ENCODE results near the gene STK32B. TPM values are rescaled to one million over a fixed set of nuclear protein-coding genes. Genes with fewer than 3 reads are reported as not detected.
"Not testable (repeated sequence)": the region's sequence is repeated elsewhere in the genome, so short reads cannot be mapped to it uniquely, and the experiment has no call there.

Gene STK32B
- total and polyA plus RNA-seq, 9 donors, result 3.8 to 12.5 (median 5.8) TPM

DNA sequence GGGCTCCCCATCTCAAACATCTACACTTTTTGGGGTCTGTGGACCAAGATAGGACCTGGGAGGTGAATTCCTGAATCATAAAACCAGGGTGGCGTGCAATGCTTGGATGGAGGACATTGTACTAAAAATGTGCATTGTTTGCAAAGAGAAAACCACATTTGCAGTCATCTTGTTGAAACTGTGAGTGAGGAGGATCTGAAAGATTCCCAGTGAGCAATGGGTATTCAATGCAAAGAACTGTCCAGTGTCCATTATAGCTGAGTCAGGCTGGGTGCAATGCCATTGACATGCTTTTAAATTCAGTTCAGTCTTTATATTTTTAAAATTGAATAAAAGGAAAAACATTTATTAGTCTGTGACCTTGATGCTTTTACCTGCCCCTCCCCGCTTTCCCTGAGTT is 215.7 kb downstream of the STK32B start:
- Histone ChIP-seq H3K4me1 (ENCODE audit: control insufficient read depth, insufficient read depth, low read length) (no peaks in the 10 kb centered on the region), H3K36me3 (ENCODE audit: control insufficient read depth, insufficient read depth, low read length) (no peaks in the 10 kb centered on the region), H3K27me3 (ENCODE audit: control insufficient read depth, insufficient read depth, low read length) (no peaks in the 10 kb centered on the region), H3K4me3 (ENCODE audit: low read length) (no peak overlapping the region), H3K9me3 (replicated peaks; ENCODE audit: control insufficient read depth, low read depth, low read length) (no peaks in the 10 kb centered on the region), H3K27ac (ENCODE audit: low read length) (no peak overlapping the region)
- DNase-seq, result no peak
- 83% methylated on average over 1 of the region's 2 CpGs for WGBS (ENCODE audit: insufficient coverage)

DNA sequence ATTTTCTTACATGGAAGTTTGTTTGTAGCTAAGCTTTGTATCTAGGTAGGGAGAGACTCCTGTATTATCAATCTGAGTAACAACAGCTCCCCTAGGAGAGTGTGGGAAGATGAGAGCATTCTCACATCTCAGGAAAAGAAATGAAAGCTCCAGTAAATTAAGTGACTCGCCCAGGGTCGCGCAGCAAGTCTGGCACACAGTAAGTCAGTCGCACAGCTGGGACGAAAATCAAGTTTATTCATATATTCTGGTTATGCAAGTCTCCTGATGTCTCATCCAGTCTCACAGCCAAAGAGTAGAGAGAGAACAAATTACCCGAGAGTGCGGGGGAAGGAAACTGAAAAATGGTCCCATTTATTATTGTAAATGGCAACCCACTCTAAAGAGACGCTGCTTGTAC is 216.1 kb downstream of the STK32B start:
- no CpG with 5 or more reads among the region's 8 CpGs for WGBS (ENCODE audit: insufficient coverage)
- Histone ChIP-seq H3K4me1 (ENCODE audit: control insufficient read depth, insufficient read depth, low read length) (no peaks in the 10 kb centered on the region), H3K27me3 (ENCODE audit: control insufficient read depth, insufficient read depth, low read length) (no peaks in the 10 kb centered on the region), H3K4me3 (ENCODE audit: low read length) (no peak overlapping the region), H3K36me3 (ENCODE audit: control insufficient read depth, insufficient read depth, low read length) (no peaks in the 10 kb centered on the region), H3K27ac (ENCODE audit: low read length) (no peak overlapping the region), H3K9me3 (replicated peaks; ENCODE audit: control insufficient read depth, low read depth, low read length) (no peaks in the 10 kb centered on the region)
- peak; percentile 39 for DNase-seq

DNA sequence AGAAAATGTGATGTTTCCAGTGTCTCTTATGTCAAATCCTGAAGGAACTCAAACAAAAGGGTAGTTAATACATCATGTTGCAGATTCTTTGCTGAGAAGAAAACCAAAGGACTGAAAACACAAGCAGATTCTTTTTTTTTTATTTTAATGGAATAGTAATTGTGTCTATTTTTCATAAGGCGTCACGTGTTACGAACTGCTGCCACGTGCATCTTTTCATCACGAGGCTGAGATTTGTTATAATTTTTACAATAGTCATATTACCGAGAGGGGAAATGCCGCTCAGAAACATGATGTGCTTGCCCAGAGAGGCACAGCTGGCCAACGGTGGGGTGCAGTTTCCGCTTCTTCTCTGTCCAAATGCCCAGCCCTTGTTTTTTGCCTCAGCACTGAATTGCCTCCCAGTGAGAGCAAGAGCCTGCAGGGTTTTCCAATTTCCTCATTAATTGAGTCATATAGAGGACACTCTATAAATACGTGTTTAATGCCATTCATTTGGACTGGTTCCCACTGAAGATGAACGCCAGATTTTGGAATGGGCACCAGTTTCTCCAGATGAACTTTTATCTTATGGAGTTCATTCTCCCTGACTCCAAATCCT is 225.3 kb downstream of the STK32B start:
- H3K36me3 ChIP-seq (ENCODE audit: control insufficient read depth, insufficient read depth, low read length), result no peaks in the 10 kb centered on the region
- DNase-seq, result no peak
- no peaks in the 10 kb centered on the region for H3K4me1 ChIP-seq (ENCODE audit: control insufficient read depth, insufficient read depth, low read length)
- no peak overlapping the region for H3K27ac ChIP-seq (ENCODE audit: low read length)
- 62% methylated on average over 4 of the region's 11 CpGs for WGBS (ENCODE audit: insufficient coverage)
- H3K27me3 ChIP-seq (ENCODE audit: control insufficient read depth, insufficient read depth, low read length), result no peaks in the 10 kb centered on the region
- no peaks in the 10 kb centered on the region for H3K9me3 ChIP-seq (replicated peaks; ENCODE audit: control insufficient read depth, low read depth, low read length)
- H3K4me3 ChIP-seq (ENCODE audit: low read length), result no peak overlapping the region

DNA sequence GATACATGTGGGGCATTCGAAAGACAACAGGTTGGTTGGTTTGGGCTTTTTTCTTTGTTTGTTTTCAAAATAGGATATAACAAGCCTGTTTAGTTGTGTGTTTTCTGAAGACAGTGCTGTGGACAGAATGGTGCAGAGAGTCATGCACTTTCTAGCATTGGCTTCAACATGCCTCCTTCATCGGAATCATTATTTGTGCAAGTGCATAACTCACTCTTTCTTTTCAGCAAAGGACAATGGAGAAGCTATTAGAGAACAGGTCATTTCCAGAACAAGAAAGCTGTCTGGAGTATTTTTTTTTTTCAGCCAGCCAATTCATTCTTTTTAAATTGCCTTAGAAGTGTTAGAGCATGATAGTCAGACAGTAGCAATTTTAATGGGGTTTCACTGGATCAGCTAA is 225.8 kb downstream of the STK32B start:
- no CpG with 5 or more reads among the region's 2 CpGs for WGBS (ENCODE audit: insufficient coverage)
- Histone ChIP-seq H3K27me3 (ENCODE audit: control insufficient read depth, insufficient read depth, low read length) (no peaks in the 10 kb centered on the region), H3K9me3 (replicated peaks; ENCODE audit: control insufficient read depth, low read depth, low read length) (no peaks in the 10 kb centered on the region)

DNA sequence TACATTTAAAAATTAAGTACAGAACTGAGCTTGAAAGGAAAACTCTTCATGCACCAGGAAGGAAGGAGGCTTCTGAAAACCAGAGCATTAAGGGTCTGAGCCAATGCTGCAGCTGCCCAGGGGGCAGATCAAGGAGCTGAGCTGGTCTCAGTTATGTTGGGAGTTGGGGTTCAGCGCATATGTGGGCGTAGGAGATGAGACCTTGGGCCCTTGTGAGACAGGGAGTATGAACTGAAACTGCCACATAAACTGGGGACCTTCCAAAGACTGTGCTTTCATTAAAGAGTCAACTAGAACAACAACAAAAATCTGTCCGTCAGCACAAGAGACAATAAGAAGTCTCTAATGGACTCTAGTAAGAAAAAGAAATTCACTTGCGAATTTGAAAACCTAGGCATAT is 226.9 kb downstream of the STK32B start:
- no peaks in the 10 kb centered on the region for H3K4me1 ChIP-seq (ENCODE audit: control insufficient read depth, insufficient read depth, low read length)
- no peak overlapping the region for H3K27ac ChIP-seq (ENCODE audit: low read length)
- H3K36me3 ChIP-seq (ENCODE audit: control insufficient read depth, insufficient read depth, low read length), result no peaks in the 10 kb centered on the region
- no peak for DNase-seq
- no peaks in the 10 kb centered on the region for H3K9me3 ChIP-seq (replicated peaks; ENCODE audit: control insufficient read depth, low read depth, low read length)
- 100% methylated on average over 1 of the region's 4 CpGs for WGBS (ENCODE audit: insufficient coverage)
- no peaks in the 10 kb centered on the region for H3K27me3 ChIP-seq (ENCODE audit: control insufficient read depth, insufficient read depth, low read length)
- no peak overlapping the region for H3K4me3 ChIP-seq (ENCODE audit: low read length)

More for the DNA sequence above, 225.8 kb downstream of the STK32B start:
- Histone ChIP-seq H3K4me3 (ENCODE audit: low read length) (no peak overlapping the region), H3K27ac (ENCODE audit: low read length) (no peak overlapping the region), H3K4me1 (ENCODE audit: control insufficient read depth, insufficient read depth, low read length) (no peaks in the 10 kb centered on the region), H3K36me3 (ENCODE audit: control insufficient read depth, insufficient read depth, low read length) (no peaks in the 10 kb centered on the region)
- no peak for DNase-seq

DNA sequence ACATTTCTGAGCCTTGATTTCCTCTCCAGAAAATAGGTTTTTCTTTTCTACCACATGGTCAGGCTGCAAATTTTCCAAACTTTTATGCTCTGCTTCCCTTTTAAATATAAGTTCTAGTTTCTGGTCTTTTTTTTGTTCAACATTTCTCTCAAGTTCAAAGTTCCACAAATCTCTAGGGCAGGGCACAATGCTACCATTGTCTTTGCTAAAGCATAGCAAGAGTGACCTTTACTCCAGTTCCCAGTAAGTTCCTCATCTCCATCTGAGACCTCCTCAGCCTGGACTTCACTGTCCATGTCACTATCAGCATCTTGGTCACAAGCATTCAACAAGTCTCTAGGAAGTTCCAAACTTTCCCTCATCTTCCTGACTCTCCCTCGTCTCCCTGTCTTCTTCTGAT is 228.8 kb downstream of the STK32B start:
- not testable (repeated sequence) for H3K27ac ChIP-seq (ENCODE audit: low read length); H3K4me1 ChIP-seq (ENCODE audit: control insufficient read depth, insufficient read depth, low read length); H3K27me3 ChIP-seq (ENCODE audit: control insufficient read depth, insufficient read depth, low read length); H3K9me3 ChIP-seq (replicated peaks; ENCODE audit: control insufficient read depth, low read depth, low read length); DNase-seq; H3K4me3 ChIP-seq (ENCODE audit: low read length); H3K36me3 ChIP-seq (ENCODE audit: control insufficient read depth, insufficient read depth, low read length)
- 88% methylated on average over 1 of the region's 1 CpG for WGBS (ENCODE audit: insufficient coverage)

DNA sequence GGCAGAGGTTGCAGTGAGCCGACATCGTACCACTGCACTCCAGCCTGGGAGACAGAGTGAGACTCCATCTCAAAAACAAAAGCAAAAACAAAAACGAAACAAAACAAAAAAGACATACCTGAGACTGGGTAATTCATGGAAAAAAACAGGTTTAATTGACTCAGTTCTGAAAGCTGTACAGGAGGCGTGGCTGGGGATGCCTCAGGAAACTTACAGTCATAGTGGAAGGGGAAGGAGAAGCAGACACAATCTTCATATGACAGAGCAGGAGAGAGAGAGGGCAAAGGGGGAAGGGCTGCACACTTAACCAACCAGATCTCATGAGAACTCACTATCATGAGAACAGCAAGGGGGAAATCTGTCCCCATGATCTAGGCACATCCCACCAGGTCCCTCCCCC is 229.5 kb downstream of the STK32B start:
- Histone ChIP-seq H3K4me3 (ENCODE audit: low read length) (no peak overlapping the region), H3K4me1 (ENCODE audit: control insufficient read depth, insufficient read depth, low read length) (no peaks in the 10 kb centered on the region), H3K27me3 (ENCODE audit: control insufficient read depth, insufficient read depth, low read length) (no peaks in the 10 kb centered on the region), H3K36me3 (ENCODE audit: control insufficient read depth, insufficient read depth, low read length) (no peaks in the 10 kb centered on the region), H3K27ac (ENCODE audit: low read length) (no peak overlapping the region), H3K9me3 (replicated peaks; ENCODE audit: control insufficient read depth, low read depth, low read length) (no peaks in the 10 kb centered on the region)
- 100% methylated on average over 1 of the region's 4 CpGs for WGBS (ENCODE audit: insufficient coverage)
- no peak for DNase-seq

DNA sequence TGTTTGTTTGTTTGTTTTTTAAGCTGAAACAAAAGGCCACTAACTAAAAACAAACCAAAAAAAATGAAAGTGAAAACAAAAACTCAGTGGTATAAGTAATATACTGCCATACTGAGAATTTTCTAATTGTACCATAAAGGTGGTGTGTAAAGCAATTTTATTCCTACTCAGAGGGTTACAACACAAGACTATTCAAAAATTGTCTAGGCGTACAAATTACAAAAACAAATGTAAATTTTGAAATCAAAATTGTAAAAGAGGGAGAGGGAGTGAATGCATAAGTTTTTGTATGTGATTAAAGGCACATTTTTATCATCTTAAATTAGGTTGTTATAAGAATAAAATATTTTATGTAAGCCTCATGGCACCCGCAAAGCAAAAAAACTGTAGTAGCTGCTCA is 232.6 kb downstream of the STK32B start:
- Histone ChIP-seq H3K27me3 (ENCODE audit: control insufficient read depth, insufficient read depth, low read length) (no peaks in the 10 kb centered on the region), H3K36me3 (ENCODE audit: control insufficient read depth, insufficient read depth, low read length) (no peaks in the 10 kb centered on the region), H3K4me1 (ENCODE audit: control insufficient read depth, insufficient read depth, low read length) (no peaks in the 10 kb centered on the region), H3K4me3 (ENCODE audit: low read length) (no peak overlapping the region), H3K9me3 (replicated peaks; ENCODE audit: control insufficient read depth, low read depth, low read length) (no peaks in the 10 kb centered on the region), H3K27ac (ENCODE audit: low read length) (no peak overlapping the region)
- no peak for DNase-seq
- WGBS (ENCODE audit: insufficient coverage), result no CpG with 5 or more reads among the region's 2 CpGs

DNA sequence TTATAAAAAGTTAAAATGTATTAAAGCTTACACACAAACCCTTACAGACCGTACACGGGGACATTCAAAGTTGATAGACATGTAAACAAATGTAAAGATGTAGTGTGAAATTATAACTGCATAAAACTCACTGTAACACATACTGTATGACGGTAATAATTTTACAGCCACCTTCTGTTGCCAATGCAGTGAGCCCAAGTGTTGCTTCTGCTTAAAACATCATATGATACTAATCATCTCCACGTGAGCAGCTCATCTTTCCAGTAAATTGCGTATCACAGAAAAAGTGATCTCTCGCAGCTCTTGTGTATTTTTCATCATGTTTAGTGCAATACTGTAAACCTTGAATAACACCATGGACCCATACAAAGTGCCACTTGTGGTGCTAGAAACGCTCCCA is 233.2 kb downstream of the STK32B start:
- no peak overlapping the region for H3K4me3 ChIP-seq (ENCODE audit: low read length)
- 80% methylated on average over 1 of the region's 7 CpGs for WGBS (ENCODE audit: insufficient coverage)
- no peaks in the 10 kb centered on the region for H3K4me1 ChIP-seq (ENCODE audit: control insufficient read depth, insufficient read depth, low read length)
- no peaks in the 10 kb centered on the region for H3K36me3 ChIP-seq (ENCODE audit: control insufficient read depth, insufficient read depth, low read length)
- no peak for DNase-seq
- H3K27ac ChIP-seq (ENCODE audit: low read length), result no peak overlapping the region
- no peaks in the 10 kb centered on the region for H3K27me3 ChIP-seq (ENCODE audit: control insufficient read depth, insufficient read depth, low read length)
- H3K9me3 ChIP-seq (replicated peaks; ENCODE audit: control insufficient read depth, low read depth, low read length), result no peaks in the 10 kb centered on the region

DNA sequence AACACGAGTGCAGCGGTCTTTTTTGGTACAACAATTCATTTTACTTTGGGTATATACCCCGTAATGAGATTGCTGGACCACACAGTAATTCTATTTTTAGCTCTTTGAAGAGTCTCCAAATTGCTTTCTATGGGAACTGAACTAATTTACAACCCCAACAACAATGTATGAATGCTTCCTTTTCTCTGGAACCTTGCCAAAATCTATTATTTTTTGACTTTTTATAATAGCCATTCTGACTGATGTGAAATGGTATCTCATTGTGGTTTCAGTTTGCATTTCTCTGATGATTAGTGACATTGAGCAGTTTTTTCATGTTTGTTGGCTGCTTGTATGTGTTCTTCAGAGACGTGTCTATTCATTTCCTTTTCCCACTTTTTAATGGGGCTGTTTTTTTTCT is 240.8 kb downstream of the STK32B start:
- Histone ChIP-seq H3K4me3 (ENCODE audit: low read length) (no peak overlapping the region), H3K27me3 (ENCODE audit: control insufficient read depth, insufficient read depth, low read length) (no peaks in the 10 kb centered on the region), H3K36me3 (ENCODE audit: control insufficient read depth, insufficient read depth, low read length) (no peaks in the 10 kb centered on the region), H3K9me3 (replicated peaks; ENCODE audit: control insufficient read depth, low read depth, low read length) (no peaks in the 10 kb centered on the region), H3K27ac (ENCODE audit: low read length) (no peak overlapping the region), H3K4me1 (ENCODE audit: control insufficient read depth, insufficient read depth, low read length) (no peaks in the 10 kb centered on the region)
- DNase-seq, result no peak
- WGBS (ENCODE audit: insufficient coverage), result no CpG with 5 or more reads among the region's 4 CpGs

Measured in muscle of leg (tissue), 11 donors.